ENCODE data around the gene NUCKS1.
A peak's percentile ranks its signal among the peaks of the same experiment; 100 is the strongest.

Gene NUCKS1

GRCh38 chr1:205770618-205771017 is 20.6 kb upstream of the NUCKS1 start:
- no peak for DNase-seq (ENCODE audit: low spot score)

- no peak for DNase-seq (ENCODE audit: low spot score)
Measured at GRCh38 chr1:205769641-205770365, 19.8 kb upstream of the NUCKS1 start.

- no peak for DNase-seq (ENCODE audit: low spot score)
Measured at GRCh38 chr1:205767248-205767647, 17.3 kb upstream of the NUCKS1 start.

GRCh38 chr1:205766570-205766969 is 16.6 kb upstream of the NUCKS1 start:
- DNase-seq (ENCODE audit: low spot score): no peak

GRCh38 chr1:205766038-205766437 is 16.1 kb upstream of the NUCKS1 start:
- DNase-seq (ENCODE audit: low spot score): no peak

GRCh38 chr1:205764578-205764977 is 14.6 kb upstream of the NUCKS1 start:
- DNase-seq (ENCODE audit: low spot score): no peak

GRCh38 chr1:205763980-205764379 is 14.0 kb upstream of the NUCKS1 start:
- no peak for DNase-seq (ENCODE audit: low spot score)

- DNase-seq (ENCODE audit: low spot score): no peak
Measured at GRCh38 chr1:205760606-205761005, 10.6 kb upstream of the NUCKS1 start.

GRCh38 chr1:205756552-205756951 is 6.6 kb upstream of the NUCKS1 start:
- no peak for DNase-seq (ENCODE audit: low spot score)

GRCh38 chr1:205754857-205755256 is 4.9 kb upstream of the NUCKS1 start:
- no peak for DNase-seq (ENCODE audit: low spot score)

- peak; percentile 24 for DNase-seq (ENCODE audit: low spot score)
Measured at GRCh38 chr1:205751036-205751651, 1.2 kb upstream of the NUCKS1 start.

GRCh38 chr1:205749234-205750137 is 496 bp downstream of the NUCKS1 start:
- peak; percentile 83 for DNase-seq (ENCODE audit: low spot score)

- DNase-seq (ENCODE audit: low spot score): no peak
Measured at GRCh38 chr1:205748403-205749233, 1.4 kb downstream of the NUCKS1 start.

- DNase-seq (ENCODE audit: low spot score): no peak
Measured at GRCh38 chr1:205746757-205747412, 3.1 kb downstream of the NUCKS1 start.

GRCh38 chr1:205744403-205744802 is 5.6 kb downstream of the NUCKS1 start:
- DNase-seq (ENCODE audit: low spot score): no peak

- no peak for DNase-seq (ENCODE audit: low spot score)
Measured at GRCh38 chr1:205743977-205744376, 6.0 kb downstream of the NUCKS1 start.

- DNase-seq (ENCODE audit: low spot score): no peak
Measured at GRCh38 chr1:205741681-205742080, 8.3 kb downstream of the NUCKS1 start.

GRCh38 chr1:205739348-205740160 is 10.4 kb downstream of the NUCKS1 start:
- DNase-seq (ENCODE audit: low spot score): no peak

GRCh38 chr1:205735218-205735617 is 14.8 kb downstream of the NUCKS1 start:
- no peak for DNase-seq (ENCODE audit: low spot score)

- DNase-seq (ENCODE audit: low spot score): no peak
Measured at GRCh38 chr1:205733438-205734175, 16.4 kb downstream of the NUCKS1 start.
